CD14-positive monocyte (primary cell): ENCODE results near the gene VASH2. TPM values are rescaled to one million over a fixed set of nuclear protein-coding genes. Genes with fewer than 3 reads are reported as not detected.

Experiments
- DNase-seq, 3 donors: peaks; one replicate each; pipeline ENCODE4 v3.0.0-alpha.2; 2011 to 2022
- H2AFZ ChIP-seq: 2 replicates; pipeline ENCODE4 v1.6.0; 2012; ENCODE audit warnings: mild to moderate bottlenecking, low read depth, low read length, inconsistent platforms; ENCODE audit not compliant: insufficient read depth, poor library complexity, severe bottlenecking
- H3K27ac ChIP-seq, 2 donors: 1 replicate in 1 of 2; 2 replicates in 1 of 2; pipeline ENCODE4 v1.5.1; 2012 to 2013; ENCODE audit warnings: low read length in 2 of 2, control low read depth in 1 of 2, inconsistent platforms in 1 of 2, low read depth in 1 of 2, mild to moderate bottlenecking in 1 of 2
- H3K27me3 ChIP-seq, 2 donors: one replicate each; pipeline versions ENCODE4 v1.6.0 to v1.6.1; 2011 to 2013; ENCODE audit warnings: low read length in 2 of 2; ENCODE audit not compliant: control insufficient read depth in 2 of 2, insufficient read depth in 2 of 2
- H3K36me3 ChIP-seq, 2 donors: replicated peaks in 1 of 2; 1 replicate in 1 of 2; 2 replicates in 1 of 2; pipeline versions ENCODE4 v1.5.1 to v1.6.1; 2012 to 2013; ENCODE audit warnings: low read length in 2 of 2, control low read depth in 1 of 2, inconsistent platforms in 1 of 2, mild to moderate bottlenecking in 1 of 2; ENCODE audit not compliant: insufficient read depth in 2 of 2, control insufficient read depth in 1 of 2
- H3K4me1 ChIP-seq, 2 donors: 1 replicate in 1 of 2; 2 replicates in 1 of 2; pipeline versions ENCODE4 v1.5.1 to v1.6.1; 2012 to 2013; ENCODE audit warnings: low read length in 2 of 2, control low read depth in 1 of 2, inconsistent platforms in 1 of 2, mild to moderate bottlenecking in 1 of 2, moderate library complexity in 1 of 2; ENCODE audit not compliant: insufficient read depth in 2 of 2, control insufficient read depth in 1 of 2
- H3K4me2 ChIP-seq: replicated peaks from 2 replicates; pipeline ENCODE3; 2012; ENCODE audit warnings: low read length, moderate library complexity, mild to moderate bottlenecking; ENCODE audit not compliant: poor library complexity, severe bottlenecking; ENCODE audit errors: extremely low read depth
- H3K4me3 ChIP-seq, 3 experiments: fragments of 200-600 bp in 1 of 3; sonication (generic) in 1 of 3; replicated peaks in 1 of 3; 1 replicate in 2 of 3; 2 replicates in 1 of 3; pipeline ENCODE4 v1.5.1; 2011 to 2013; ENCODE audit warnings: low read length in 3 of 3, mild to moderate bottlenecking in 3 of 3, control low read depth in 2 of 3, low read depth in 2 of 3, inconsistent platforms in 1 of 3, moderate library complexity in 1 of 3
- H3K79me2 ChIP-seq: 2 replicates; pipeline ENCODE4 v1.6.0; 2012; ENCODE audit warnings: mild to moderate bottlenecking, control low read depth, inconsistent platforms, low read length, moderate library complexity; ENCODE audit not compliant: insufficient read depth
- H3K9ac ChIP-seq: 2 replicates; pipeline ENCODE4 v1.6.0; 2017; ENCODE audit warnings: low read length, mild to moderate bottlenecking; ENCODE audit not compliant: insufficient read depth, poor library complexity, severe bottlenecking
- H3K9me3 ChIP-seq, 2 donors: replicated peaks in 1 of 2; 1 replicate in 1 of 2; 2 replicates in 1 of 2; pipeline versions ENCODE4 v1.5.1 to v1.6.1; 2012 to 2013; ENCODE audit warnings: low read length in 2 of 2, control low read depth in 1 of 2; ENCODE audit not compliant: control insufficient read depth in 1 of 2, insufficient read depth in 1 of 2
- H4K20me1 ChIP-seq: 2 replicates; pipeline ENCODE4 v1.6.0; 2012; ENCODE audit warnings: mild to moderate bottlenecking, low read length, control low read depth, moderate library complexity; ENCODE audit not compliant: insufficient read depth
- H3K27ac Mint-ChIP-seq, 7 donors: one replicate each; pipeline ENCODE4 v1.8.0; 2020; ENCODE audit warnings: mild to moderate bottlenecking in 7 of 7, mixed read lengths in 7 of 7, moderate library complexity in 6 of 7, inconsistent platforms in 2 of 7
- H3K27me3 Mint-ChIP-seq, 3 donors: one replicate each; pipeline ENCODE4 v1.8.0; 2021 to 2022; ENCODE audit warnings: low read depth in 3 of 3, mild to moderate bottlenecking in 3 of 3, mixed read lengths in 3 of 3, moderate library complexity in 3 of 3, inconsistent platforms in 1 of 3
- H3K36me3 Mint-ChIP-seq, 2 donors: one replicate each; pipeline ENCODE4 v1.8.0; 2020; ENCODE audit warnings: mixed read lengths in 2 of 2, inconsistent platforms in 1 of 2, mild to moderate bottlenecking in 1 of 2
- H3K4me1 Mint-ChIP-seq: one replicate; pipeline ENCODE4 v1.8.0; 2020; ENCODE audit warnings: mild to moderate bottlenecking, mixed read lengths
- H3K4me3 Mint-ChIP-seq, 2 donors: one replicate each; pipeline ENCODE4 v1.8.0; 2020; ENCODE audit warnings: mild to moderate bottlenecking in 2 of 2, mixed read lengths in 2 of 2, moderate library complexity in 1 of 2
- H3K9me3 Mint-ChIP-seq, 7 donors: one replicate each; pipeline ENCODE4 v1.8.0; 2020 to 2022; ENCODE audit warnings: mixed read lengths in 7 of 7, mild to moderate bottlenecking in 6 of 7, moderate library complexity in 6 of 7, inconsistent platforms in 2 of 7
- WGBS: methylation state at CpG from one replicate; pipeline ENCODE4 v1.1.5; 2013; ENCODE audit warnings: missing lambda C conversion rate; ENCODE audit not compliant: insufficient coverage; 5-methylcytosine and 5-hydroxymethylcytosine counted together
- intact Hi-C, 2 donors: fragments of 100-400 bp; cut with micrococcal nuclease; formaldehyde crosslinking; loops; one replicate each; pipeline versions ENCODE4 v1.15.0 to v1.15.1; 2023
- polyA plus RNA-seq, 3 donors: library from polyadenylated mRNA; depleted of rRNA in 1 of 3; unstranded in 2 of 3; stranded (reverse) in 1 of 3; fragments of 300-500 nt in 2 of 3; fragments of >200 nt in 1 of 3; fragmentation: Illumina TruSeq in 2 of 3; gene quantifications; 1 replicate in 2 of 3; 2 replicates in 1 of 3; pipeline ENCODE4 v1.2.3, GENCODE V29; 2012 to 2021
- TF ChIP-seq, protein P1 (sequence below): fragments of 200-600 bp; IDR thresholded peaks from one replicate; pipeline ENCODE4 v1.8.0; 2022; ENCODE audit warnings: antibody characterized with exemption, mild to moderate bottlenecking

VASH2 gene
- polyA plus RNA-seq, 3 donors = 0.07 TPM; not detected in 2

DNA sequence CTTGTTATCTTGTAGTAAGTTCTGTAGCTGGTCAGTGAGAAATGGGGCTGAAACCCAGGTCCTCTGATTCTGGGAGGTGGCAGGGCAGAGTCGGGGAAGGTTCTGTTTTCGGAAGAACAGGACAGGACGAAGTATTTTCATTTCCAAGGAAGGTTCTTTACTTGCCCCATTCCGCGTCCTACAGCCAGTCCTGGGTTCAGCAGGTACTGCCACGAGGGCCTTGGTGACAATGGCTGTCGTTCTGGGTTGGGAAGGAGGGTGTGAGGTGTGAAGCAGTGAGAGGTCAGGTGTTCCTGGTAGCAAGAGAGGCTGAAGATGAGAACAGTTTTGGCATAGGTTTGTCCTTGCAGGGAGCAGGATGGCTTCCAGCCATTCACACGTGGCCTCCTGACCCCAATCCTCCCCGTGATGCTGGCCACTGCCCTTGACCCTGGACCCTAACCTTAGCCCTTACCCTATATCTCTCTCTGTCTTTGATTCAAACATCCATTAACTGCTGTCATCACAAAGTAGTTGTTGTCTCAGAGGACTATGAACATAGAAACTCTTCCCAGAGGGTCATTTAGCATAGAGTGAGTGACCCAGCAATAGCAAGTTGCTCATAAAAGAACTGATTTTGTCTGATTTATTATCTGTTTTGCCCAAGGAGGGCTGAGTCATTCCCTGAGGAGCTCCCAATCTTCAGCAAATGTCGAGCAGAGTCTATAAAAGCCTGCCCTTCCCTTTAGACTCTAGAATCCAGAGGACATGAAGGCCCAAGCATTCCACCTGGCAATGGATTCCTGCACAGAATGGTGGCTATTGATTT lies 25.0 kb downstream of the VASH2 start:
- H3K79me2 ChIP-seq = no peaks in the 10 kb centered on the region
- H2AFZ ChIP-seq = no peak overlapping the region
- H4K20me1 ChIP-seq = no peaks in the 10 kb centered on the region
- no peaks in the 10 kb centered on the region for H3K36me3 Mint-ChIP-seq
- H3K36me3 ChIP-seq = no peaks in the 10 kb centered on the region
- H3K9me3 ChIP-seq = no peaks in the 10 kb centered on the region
- H3K4me3 ChIP-seq = no peak overlapping the region
- H3K27ac Mint-ChIP-seq = no peak overlapping the region
- H3K27ac ChIP-seq = no peak overlapping the region
- H3K27me3 Mint-ChIP-seq = peaks cover under 1 to 8% (median 6%) of the 10 kb centered on the region in 3 donors
- intact Hi-C loops = no loop called here
- TF ChIP-seq, protein P1, sequence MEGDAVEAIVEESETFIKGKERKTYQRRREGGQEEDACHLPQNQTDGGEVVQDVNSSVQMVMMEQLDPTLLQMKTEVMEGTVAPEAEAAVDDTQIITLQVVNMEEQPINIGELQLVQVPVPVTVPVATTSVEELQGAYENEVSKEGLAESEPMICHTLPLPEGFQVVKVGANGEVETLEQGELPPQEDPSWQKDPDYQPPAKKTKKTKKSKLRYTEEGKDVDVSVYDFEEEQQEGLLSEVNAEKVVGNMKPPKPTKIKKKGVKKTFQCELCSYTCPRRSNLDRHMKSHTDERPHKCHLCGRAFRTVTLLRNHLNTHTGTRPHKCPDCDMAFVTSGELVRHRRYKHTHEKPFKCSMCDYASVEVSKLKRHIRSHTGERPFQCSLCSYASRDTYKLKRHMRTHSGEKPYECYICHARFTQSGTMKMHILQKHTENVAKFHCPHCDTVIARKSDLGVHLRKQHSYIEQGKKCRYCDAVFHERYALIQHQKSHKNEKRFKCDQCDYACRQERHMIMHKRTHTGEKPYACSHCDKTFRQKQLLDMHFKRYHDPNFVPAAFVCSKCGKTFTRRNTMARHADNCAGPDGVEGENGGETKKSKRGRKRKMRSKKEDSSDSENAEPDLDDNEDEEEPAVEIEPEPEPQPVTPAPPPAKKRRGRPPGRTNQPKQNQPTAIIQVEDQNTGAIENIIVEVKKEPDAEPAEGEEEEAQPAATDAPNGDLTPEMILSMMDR = no peak
- DNase-seq = no peak
- H3K4me3 Mint-ChIP-seq = no peak overlapping the region
- H3K4me1 Mint-ChIP-seq = no peaks in the 10 kb centered on the region
- no peaks in the 10 kb centered on the region for H3K4me1 ChIP-seq
- no peak overlapping the region for H3K4me2 ChIP-seq
- WGBS = 95% methylated on average over 8 of the region's 10 CpGs
- H3K9ac ChIP-seq = no peak overlapping the region
- no peaks in the 10 kb centered on the region for H3K27me3 ChIP-seq
- peaks cover 0 to 1% (median 0%) of the 10 kb centered on the region in 7 donors for H3K9me3 Mint-ChIP-seq

DNA sequence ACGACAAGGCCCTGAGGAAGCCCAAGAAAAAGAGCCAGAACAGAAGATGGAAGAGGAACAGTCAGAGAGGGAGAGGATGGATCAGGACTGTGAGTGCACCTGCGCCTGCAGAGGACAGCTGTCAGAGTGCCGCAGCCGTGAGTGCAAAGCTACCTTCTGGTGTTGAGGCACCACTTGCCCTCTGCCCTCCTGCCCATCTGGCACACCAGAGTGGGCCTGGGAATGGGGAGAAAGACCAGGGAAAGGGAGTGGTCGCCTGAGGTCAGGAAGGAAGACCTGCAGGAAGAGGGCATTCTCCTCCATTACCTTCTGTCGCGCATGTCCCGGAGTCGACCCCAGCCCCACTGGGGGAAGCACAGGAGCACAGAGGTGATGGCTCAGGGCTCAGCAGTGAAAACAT lies 26.2 kb downstream of the VASH2 start:
- no peaks in the 10 kb centered on the region for H4K20me1 ChIP-seq
- no peak overlapping the region for H3K27ac Mint-ChIP-seq
- peaks cover 0 to 1% (median 0%) of the 10 kb centered on the region in 7 donors for H3K9me3 Mint-ChIP-seq
- TF ChIP-seq, protein P1 = no peak
- no peak overlapping the region for H3K4me3 ChIP-seq
- no peak overlapping the region for H2AFZ ChIP-seq
- H3K27me3 Mint-ChIP-seq = peaks cover 1 to 8% (median 6%) of the 10 kb centered on the region in 3 donors
- H3K36me3 Mint-ChIP-seq = no peaks in the 10 kb centered on the region
- intact Hi-C loops = no loop called here
- H3K9me3 ChIP-seq = no peaks in the 10 kb centered on the region
- no peak overlapping the region for H3K9ac ChIP-seq
- H3K79me2 ChIP-seq = no peaks in the 10 kb centered on the region
- H3K27ac ChIP-seq = no peak overlapping the region
- 92% methylated on average over 4 of the region's 9 CpGs for WGBS
- no peaks in the 10 kb centered on the region for H3K36me3 ChIP-seq
- H3K27me3 ChIP-seq = no peaks in the 10 kb centered on the region
- no peaks in the 10 kb centered on the region for H3K4me1 Mint-ChIP-seq
- H3K4me3 Mint-ChIP-seq = no peak overlapping the region
- no peaks in the 10 kb centered on the region for H3K4me1 ChIP-seq
- H3K4me2 ChIP-seq = no peak overlapping the region
- DNase-seq = no peak
